CD4-positive, alpha-beta T cell (primary cell): ENCODE measurements around the gene LTBP2. TPM values are rescaled to one million over a fixed set of nuclear protein-coding genes. Genes with fewer than 3 reads are reported as not detected.

ENCODE experiments used
- ATAC-seq: fragments of 200-7000 bp; cut with Tn5 transposase; one replicate; pipeline ENCODE4 v1.10.0; 2022; ENCODE audit warnings: mild to moderate bottlenecking; ENCODE audit not compliant: poor library complexity
- CTCF ChIA-PET: fragments of 350-600 bp; sonication (Branson Sonifier 250); formaldehyde crosslinking; loops from one replicate; lab custom pipeline; 2021; ENCODE audit warnings: antibody characterized with exemption, inconsistent platforms; lab: Charles Lee
- POLR2A ChIA-PET: fragments of 350-600 bp; sonication (Branson Sonifier 250); formaldehyde crosslinking; loops from one replicate; lab custom pipeline; 2021; ENCODE audit warnings: antibody characterized with exemption, inconsistent platforms; lab: Charles Lee
- DNase-seq, 14 experiments: peaks; one replicate each; pipeline ENCODE4 v3.0.0-alpha.2; 2013 to 2020; ENCODE audit warnings: mixed read lengths in 2 of 14
- H3K27ac ChIP-seq, 2 donors: one replicate each; pipeline versions ENCODE4 v1.5.1 to v1.7.0; 2013; ENCODE audit warnings: low read length in 2 of 2, low read depth in 1 of 2, mild to moderate bottlenecking in 1 of 2
- H3K27me3 ChIP-seq, 2 experiments: 1 replicate in 1 of 2; 2 replicates in 1 of 2; pipeline versions ENCODE4 v1.6.1 to v1.7.0; 2013; ENCODE audit warnings: low read length in 2 of 2, control low read depth in 1 of 2, mild to moderate bottlenecking in 1 of 2, moderate library complexity in 1 of 2; ENCODE audit not compliant: insufficient read depth in 2 of 2, control insufficient read depth in 1 of 2
- H3K36me3 ChIP-seq: one replicate; pipeline ENCODE4 v1.6.1; 2013; ENCODE audit warnings: low read length, control low read depth; ENCODE audit not compliant: insufficient read depth
- H3K4me1 ChIP-seq: one replicate; pipeline ENCODE4 v1.6.1; 2013; ENCODE audit warnings: low read length, control low read depth; ENCODE audit not compliant: insufficient read depth
- H3K4me3 ChIP-seq: one replicate; pipeline ENCODE4 v1.5.1; 2013; ENCODE audit warnings: mild to moderate bottlenecking, low read length, moderate library complexity
- H3K9me3 ChIP-seq, 2 experiments: 1 replicate in 1 of 2; 2 replicates in 1 of 2; pipeline versions ENCODE4 v1.6.1 to v1.7.0; 2013; ENCODE audit warnings: low read length in 2 of 2, mild to moderate bottlenecking in 2 of 2, control low read depth in 1 of 2, moderate library complexity in 1 of 2; ENCODE audit not compliant: control insufficient read depth in 1 of 2, insufficient read depth in 1 of 2
- H3K27ac Mint-ChIP-seq: one replicate; pipeline ENCODE4 v1.8.0; 2020; ENCODE audit warnings: mixed read lengths
- H3K27me3 Mint-ChIP-seq: one replicate; pipeline ENCODE4 v1.8.0; 2021; ENCODE audit warnings: mixed read lengths
- H3K36me3 Mint-ChIP-seq: one replicate; pipeline ENCODE4 v1.8.0; 2021; ENCODE audit warnings: low read depth, mixed read lengths
- H3K4me1 Mint-ChIP-seq: one replicate; pipeline ENCODE4 v1.8.0; 2021; ENCODE audit warnings: low read depth, mixed read lengths
- H3K4me3 Mint-ChIP-seq: one replicate; pipeline ENCODE4 v1.8.0; 2020; ENCODE audit warnings: mild to moderate bottlenecking, mixed read lengths
- H3K9me3 Mint-ChIP-seq: one replicate; pipeline ENCODE4 v1.8.0; 2020; ENCODE audit warnings: mixed read lengths
- CTCF ChIP-seq: fragments of 200-600 bp; IDR thresholded peaks from one replicate; pipeline ENCODE4 v1.8.0; 2022; ENCODE audit warnings: antibody characterized with exemption, mild to moderate bottlenecking
- intact Hi-C, 2 experiments: fragments of 100-400 bp; cut with DNase I in 1 of 2; cut with micrococcal nuclease in 1 of 2; formaldehyde crosslinking; loops; one replicate each; pipeline versions ENCODE4 v1.15.1 to v1.9.0; 2023 to 2025; cut with DNase I, micrococcal nuclease
- total RNA-seq, 174 experiments: library from RNA in 2 of 174; stranded (reverse) in 2 of 174; gene quantifications; one replicate each; pipeline ENCODE4 v1.2.3 and lab custom pipeline; 2021 to 2026

LTBP2 gene
- total RNA-seq, 2 experiments from 2014 or later: 0.45 to 0.47 TPM

GRCh38 chr14:74605531-74606223 lies 6.4 kb downstream of the LTBP2 start:
- peaks cover 9% of the 10 kb centered on the region for H3K4me1 ChIP-seq
- H3K36me3 ChIP-seq: no peaks in the 10 kb centered on the region
- TF ChIP-seq CTCF: no peak
- Mint-ChIP-seq H3K36me3 (no peaks in the 10 kb centered on the region), H3K4me3 (no peak overlapping the region), H3K27ac (no peak overlapping the region), H3K9me3 (no peaks in the 10 kb centered on the region), H3K4me1 (peaks cover 20% of the 10 kb centered on the region), H3K27me3 (peaks cover 6% of the 10 kb centered on the region)
- POLR2A ChIA-PET: no interaction called here
- H3K27me3 ChIP-seq: no peaks in the 10 kb centered on the region
- no peaks in the 10 kb centered on the region for H3K9me3 ChIP-seq
- no peak overlapping the region for H3K4me3 ChIP-seq
- ATAC-seq: no peak
- intact Hi-C loops: loop anchor here in 1 of 2 experiments (2.0 to 5.0 kb wide), 2 partner anchors 113 to 297 kb away; partner anchors contain the start of genes ISCA2 and NPC2
- no peak overlapping the region for H3K27ac ChIP-seq
- CTCF ChIA-PET: interaction anchor here (0.6 kb wide), 1 partner anchor 157 kb away, joined by 3 read pairs; no protein-coding TSS in a partner anchor
- no peak for DNase-seq

- CTCF ChIA-PET: no interaction called here
- H3K9me3 ChIP-seq: no peaks in the 10 kb centered on the region
- intact Hi-C loops: loop anchor here in 1 of 2 experiments (5.0 kb wide), 1 partner anchor 113 kb away; the partner anchor contains the start of genes ISCA2 and NPC2
Measured at GRCh38 chr14:74604911-74605310, 7.1 kb downstream of the LTBP2 start.

GRCh38 chr14:74604157-74604556 lies 7.9 kb downstream of the LTBP2 start:
- H3K27ac Mint-ChIP-seq: no peak overlapping the region

More at GRCh38 chr14:74604911-74605310, 7.1 kb downstream of the LTBP2 start:
- Mint-ChIP-seq H3K36me3 (no peaks in the 10 kb centered on the region), H3K27me3 (peaks cover 6% of the 10 kb centered on the region), H3K27ac (no peak overlapping the region), H3K4me1 (peaks cover 12% of the 10 kb centered on the region), H3K9me3 (no peaks in the 10 kb centered on the region), H3K4me3 (no peak overlapping the region)
- Histone ChIP-seq H3K4me3 (no peak overlapping the region), H3K27me3 (no peaks in the 10 kb centered on the region), H3K27ac (no peak overlapping the region), H3K4me1 (peaks cover 9% of the 10 kb centered on the region), H3K36me3 (no peaks in the 10 kb centered on the region)
- no peak for ATAC-seq
- no peak for TF ChIP-seq CTCF
- POLR2A ChIA-PET: no interaction called here
- DNase-seq: no peak

More at GRCh38 chr14:74604157-74604556, 7.9 kb downstream of the LTBP2 start:
- Mint-ChIP-seq H3K4me3 (no peak overlapping the region), H3K36me3 (no peaks in the 10 kb centered on the region), H3K27me3 (peaks cover 4% of the 10 kb centered on the region), H3K4me1 (peaks cover 4% of the 10 kb centered on the region), H3K9me3 (no peaks in the 10 kb centered on the region)
- TF ChIP-seq CTCF: no peak
- no peak for DNase-seq
- ATAC-seq: no peak
- H3K4me3 ChIP-seq: no peak overlapping the region
- no peaks in the 10 kb centered on the region for H3K9me3 ChIP-seq
- H3K27me3 ChIP-seq: no peaks in the 10 kb centered on the region
- peaks cover 5% of the 10 kb centered on the region for H3K4me1 ChIP-seq
- POLR2A ChIA-PET: no interaction called here
- H3K27ac ChIP-seq: no peak overlapping the region
- H3K36me3 ChIP-seq: no peaks in the 10 kb centered on the region
- intact Hi-C loops: no loop called here
- CTCF ChIA-PET: no interaction called here
